OCI-LY7 (cell line): ENCODE measurements around the gene KDM1A.

Source experiments
- EZH2phosphoT487 ChIP-seq: fragments of 200-600 bp; sonication (generic); IDR thresholded peaks from 2 replicates; pipeline ENCODE4 v1.6.1; 2018; ENCODE audit warnings: low read depth, borderline replicate concordance, mild to moderate bottlenecking, mixed run types, antibody characterized with exemption, low read length, moderate library complexity, mixed read lengths
- TF ChIP-seq, protein P1 (sequence below): fragments of 200-600 bp; sonication (generic); conservative IDR thresholded peaks from 2 replicates; pipeline ENCODE4 v1.5.1; 2014; ENCODE audit warnings: mild to moderate bottlenecking, antibody characterized with exemption, low read length, moderate library complexity, mixed read lengths

DNA sequence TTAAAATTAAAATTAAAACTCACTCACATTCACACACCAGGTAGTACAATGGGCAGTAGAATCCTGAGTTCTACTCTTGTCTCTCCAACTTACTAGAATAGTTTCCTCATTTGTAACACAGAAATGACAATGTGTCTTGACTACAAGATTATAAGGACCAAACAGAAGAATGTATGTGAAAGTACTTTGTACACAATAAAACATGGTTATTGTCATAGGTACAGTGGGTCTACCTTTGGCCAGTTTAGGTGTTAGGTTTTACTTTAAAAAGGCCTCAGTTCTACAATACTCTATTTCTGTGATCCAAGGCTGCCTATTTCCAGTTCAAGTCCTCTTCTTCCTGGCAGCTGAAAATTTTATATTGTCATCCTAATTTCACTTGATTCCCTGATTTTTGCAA lies 99.1 kb downstream of the KDM1A start:
- TF ChIP-seq, protein P1, sequence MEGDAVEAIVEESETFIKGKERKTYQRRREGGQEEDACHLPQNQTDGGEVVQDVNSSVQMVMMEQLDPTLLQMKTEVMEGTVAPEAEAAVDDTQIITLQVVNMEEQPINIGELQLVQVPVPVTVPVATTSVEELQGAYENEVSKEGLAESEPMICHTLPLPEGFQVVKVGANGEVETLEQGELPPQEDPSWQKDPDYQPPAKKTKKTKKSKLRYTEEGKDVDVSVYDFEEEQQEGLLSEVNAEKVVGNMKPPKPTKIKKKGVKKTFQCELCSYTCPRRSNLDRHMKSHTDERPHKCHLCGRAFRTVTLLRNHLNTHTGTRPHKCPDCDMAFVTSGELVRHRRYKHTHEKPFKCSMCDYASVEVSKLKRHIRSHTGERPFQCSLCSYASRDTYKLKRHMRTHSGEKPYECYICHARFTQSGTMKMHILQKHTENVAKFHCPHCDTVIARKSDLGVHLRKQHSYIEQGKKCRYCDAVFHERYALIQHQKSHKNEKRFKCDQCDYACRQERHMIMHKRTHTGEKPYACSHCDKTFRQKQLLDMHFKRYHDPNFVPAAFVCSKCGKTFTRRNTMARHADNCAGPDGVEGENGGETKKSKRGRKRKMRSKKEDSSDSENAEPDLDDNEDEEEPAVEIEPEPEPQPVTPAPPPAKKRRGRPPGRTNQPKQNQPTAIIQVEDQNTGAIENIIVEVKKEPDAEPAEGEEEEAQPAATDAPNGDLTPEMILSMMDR, result no peak
- TF ChIP-seq EZH2phosphoT487, result no peak
